Umbilical cord (tissue), 2 donors: ENCODE data around the gene TSPO. TPM values are rescaled to one million over a fixed set of nuclear protein-coding genes. Genes with fewer than 3 reads are reported as not detected.

Experiments used
- DNase-seq: peaks from one replicate; pipeline ENCODE4 v3.0.0-alpha.2; 2015; ENCODE audit warnings: low spot score
- total RNA-seq: library from RNA; depleted of rRNA; stranded (reverse); fragments of >200 nt; gene quantifications from one replicate; pipeline ENCODE4 v1.2.3, GENCODE V29; 2014; ENCODE audit warnings: low replicate concordance; ENCODE audit not compliant: insufficient read depth

TSPO gene
- total RNA-seq, 1 donor from 2014 or later = 180 TPM

DNA sequence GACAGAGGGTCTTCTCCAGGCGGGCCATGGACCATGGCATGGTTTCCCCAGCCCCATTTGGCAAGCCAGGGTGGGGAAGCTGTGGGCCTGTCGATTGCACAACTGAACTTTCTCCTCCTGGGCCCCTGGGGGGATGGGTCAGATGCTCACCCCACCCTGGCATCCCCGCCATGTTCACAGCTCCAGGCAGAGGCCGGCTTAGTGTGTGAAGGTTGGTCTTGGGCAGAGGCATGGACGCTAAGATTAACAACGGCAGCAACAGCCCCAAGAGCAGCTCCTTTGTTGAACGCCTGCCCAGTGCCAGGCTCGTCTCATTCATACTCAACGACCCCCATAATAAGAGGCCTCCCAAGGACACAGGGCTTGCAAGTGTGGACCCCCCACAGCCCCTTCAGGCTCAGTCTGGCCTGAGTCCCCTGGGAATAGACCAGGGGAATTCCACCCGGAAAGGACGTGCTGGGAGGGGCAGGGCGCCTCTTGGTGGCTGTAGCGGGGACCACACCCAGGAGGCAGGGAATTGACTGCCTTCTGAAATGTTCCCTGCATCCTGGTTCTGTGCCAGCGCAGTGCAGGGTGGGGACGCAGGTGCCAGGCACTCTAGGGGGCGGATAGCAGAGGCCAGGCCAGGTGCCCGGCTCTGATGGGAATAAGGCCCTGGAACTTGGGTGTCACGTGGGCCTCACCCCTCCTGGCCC, 8.3 kb downstream of the TSPO start:
- no peak for DNase-seq

- DNase-seq = no peak
Observed at GRCh38 chr22:43160497-43161126, 9.3 kb downstream of the TSPO start.

GRCh38 chr22:43162412-43163150, 11.2 kb downstream of the TSPO start:
- no peak for DNase-seq

DNA sequence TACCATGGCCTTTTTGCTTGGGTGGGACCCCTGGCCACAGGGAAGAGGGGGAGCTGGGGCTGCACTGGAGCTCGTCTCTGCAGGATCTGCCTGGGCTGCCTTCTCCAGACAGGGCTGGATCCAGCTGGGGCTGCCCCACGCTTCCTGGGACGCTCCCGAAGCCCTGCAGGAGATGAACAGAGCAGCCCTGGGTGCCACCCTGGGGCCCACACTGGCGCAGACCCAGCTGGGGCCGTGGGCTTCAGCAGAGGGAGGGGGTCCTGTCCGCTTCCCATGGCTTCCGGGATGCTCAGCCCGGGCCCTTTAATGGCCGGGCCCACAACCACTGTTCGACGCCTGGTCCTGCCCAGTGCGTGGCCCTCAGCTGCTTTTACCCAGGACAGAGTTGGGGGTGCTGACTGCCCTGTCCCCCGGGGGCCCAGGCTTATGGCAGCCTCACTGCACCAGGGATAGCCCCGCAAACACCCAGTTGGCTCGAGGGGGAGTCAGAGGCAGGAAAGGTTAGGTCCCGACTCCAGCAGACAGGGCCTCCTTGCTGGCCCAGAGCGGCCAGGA, 12.0 kb downstream of the TSPO start:
- DNase-seq = no peak

DNA sequence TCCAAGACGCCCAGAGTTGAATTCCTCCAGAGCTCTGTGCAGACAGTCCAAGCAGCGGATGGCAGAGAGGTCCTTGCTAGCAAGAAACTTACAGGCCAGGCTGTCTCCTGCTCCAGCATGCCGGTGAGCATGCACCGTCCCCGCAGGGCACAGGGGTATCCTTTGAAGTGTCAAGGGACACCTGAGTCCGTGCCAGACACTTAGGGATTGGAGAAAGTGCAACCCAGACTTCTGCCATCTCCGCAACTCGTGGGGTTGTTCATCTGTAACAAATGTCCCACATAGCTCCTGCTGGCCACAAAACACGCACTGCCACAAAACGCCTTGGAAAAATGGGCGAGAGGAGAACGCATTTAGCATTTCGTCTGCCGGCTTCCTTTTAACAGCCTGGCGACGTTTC, 13.3 kb downstream of the TSPO start:
- no peak for DNase-seq

GRCh38 chr22:43166132-43166930, 15.0 kb downstream of the TSPO start:
- DNase-seq = no peak

DNA sequence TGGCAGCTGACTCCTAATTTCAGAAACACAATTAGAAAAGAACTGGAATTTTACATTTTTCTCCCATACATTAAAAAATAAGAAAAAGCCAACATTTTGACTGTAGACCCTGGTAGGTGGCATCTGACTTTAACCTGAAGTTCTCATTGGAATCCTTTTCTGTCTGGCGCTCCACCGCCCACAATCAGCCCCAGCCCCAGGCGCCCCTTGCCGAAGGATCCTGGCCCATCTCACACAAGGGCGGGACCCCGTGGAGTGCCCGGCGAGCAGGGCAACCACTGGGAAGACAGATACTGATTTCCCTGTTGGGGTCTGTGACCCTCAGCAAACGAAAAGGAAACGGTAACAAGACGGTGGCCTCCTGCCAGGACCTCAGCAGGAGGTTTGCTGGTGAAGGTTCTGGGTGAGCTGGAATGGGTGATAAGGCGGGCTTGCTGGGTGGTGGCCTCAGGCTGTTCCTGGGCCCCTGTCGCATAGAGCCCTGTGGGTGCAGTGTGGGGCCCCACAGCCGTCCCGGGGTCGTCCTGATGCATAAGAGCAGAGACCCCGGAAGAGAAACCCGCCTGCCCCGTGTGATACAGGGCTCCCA, 15.7 kb downstream of the TSPO start:
- DNase-seq = no peak

DNA sequence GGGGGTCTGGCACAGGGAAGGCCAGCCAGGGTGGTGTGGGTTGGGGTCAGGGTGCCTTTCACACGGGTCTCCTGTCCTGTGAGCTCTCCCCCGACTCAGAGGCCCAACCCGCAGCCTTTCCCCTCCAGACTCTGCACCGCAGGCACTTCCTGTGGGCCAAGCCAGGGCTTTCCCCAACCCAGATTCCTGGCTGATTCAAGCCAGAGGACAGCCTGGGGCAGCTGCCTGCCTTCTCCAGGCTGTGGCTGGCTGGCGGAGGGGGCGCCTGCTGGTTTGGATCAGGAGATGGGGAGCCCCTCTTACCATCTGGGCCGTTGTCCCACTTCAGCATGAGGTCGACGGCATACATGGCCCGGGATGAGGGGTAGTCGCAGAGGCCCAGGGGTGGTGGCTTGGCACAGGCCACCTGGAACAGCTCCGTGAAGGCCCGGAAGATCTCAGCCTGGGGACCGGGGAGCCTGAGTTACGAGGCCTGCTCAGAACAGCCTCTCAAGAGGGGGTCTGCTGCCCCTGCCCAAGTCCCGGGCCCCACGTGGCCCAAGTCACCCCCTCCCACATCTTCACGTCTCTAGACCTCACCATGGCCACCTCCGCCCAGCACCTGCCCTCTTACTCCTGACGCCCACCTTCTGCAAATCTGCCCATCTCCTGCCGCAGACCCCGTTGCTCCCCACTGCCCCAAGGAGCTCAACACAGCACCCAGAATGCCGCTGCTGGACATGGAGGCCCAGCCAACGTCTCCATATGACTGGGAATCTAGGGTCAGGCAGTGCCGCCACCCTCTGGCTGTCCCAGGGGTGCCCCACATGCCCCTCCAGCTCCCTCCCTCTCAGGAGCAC, 17.3 kb downstream of the TSPO start:
- DNase-seq = no peak

- no peak for DNase-seq
Observed at GRCh38 chr22:43169310-43170130, 18.2 kb downstream of the TSPO start.

DNA sequence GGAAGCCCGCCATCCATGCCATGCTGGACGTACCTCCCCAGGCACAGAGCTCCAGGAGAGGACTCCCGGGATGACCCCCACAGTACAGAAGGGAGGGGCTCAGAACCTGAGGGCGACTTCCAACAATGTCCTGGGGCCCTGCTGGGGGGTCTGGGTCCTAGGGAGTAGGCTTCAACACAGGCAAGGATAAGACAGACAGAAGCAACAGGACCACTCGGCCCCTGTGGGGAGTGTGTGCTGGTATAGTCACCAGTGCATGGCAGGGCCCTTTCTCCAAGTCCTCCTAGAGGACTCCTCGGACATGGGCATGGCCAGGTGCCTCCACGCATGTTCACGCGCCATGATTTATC, 18.7 kb downstream of the TSPO start:
- DNase-seq = no peak

DNA sequence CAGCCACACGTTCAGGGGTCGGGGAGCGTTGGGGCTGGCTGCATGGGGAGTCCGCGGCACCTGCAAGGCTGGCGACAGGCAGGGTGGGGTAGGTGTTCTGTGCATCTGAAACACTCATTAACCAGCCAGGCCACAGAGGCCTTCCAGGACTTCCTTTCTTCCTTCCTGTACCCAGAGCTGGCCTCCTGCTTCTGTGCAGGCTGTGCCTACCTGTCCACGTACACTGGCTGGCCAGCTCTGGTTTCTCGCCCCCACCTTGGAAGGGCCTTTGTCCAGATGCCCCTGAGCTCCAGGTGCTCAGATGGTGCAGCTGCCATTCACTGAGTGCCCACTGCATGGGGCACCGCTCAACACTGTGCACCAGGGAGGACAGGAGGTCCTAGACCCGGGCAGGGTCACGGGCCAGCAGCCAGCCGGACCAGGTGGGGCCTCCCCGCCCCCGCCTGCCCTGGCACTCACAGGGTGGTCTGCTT, 19.7 kb downstream of the TSPO start:
- no peak for DNase-seq

- no peak for DNase-seq
Observed at GRCh38 chr22:43171607-43172006, 20.2 kb downstream of the TSPO start.

GRCh38 chr22:43172191-43172590, 20.8 kb downstream of the TSPO start:
- no peak for DNase-seq

GRCh38 chr22:43173566-43173965, 22.2 kb downstream of the TSPO start:
- no peak for DNase-seq

DNA sequence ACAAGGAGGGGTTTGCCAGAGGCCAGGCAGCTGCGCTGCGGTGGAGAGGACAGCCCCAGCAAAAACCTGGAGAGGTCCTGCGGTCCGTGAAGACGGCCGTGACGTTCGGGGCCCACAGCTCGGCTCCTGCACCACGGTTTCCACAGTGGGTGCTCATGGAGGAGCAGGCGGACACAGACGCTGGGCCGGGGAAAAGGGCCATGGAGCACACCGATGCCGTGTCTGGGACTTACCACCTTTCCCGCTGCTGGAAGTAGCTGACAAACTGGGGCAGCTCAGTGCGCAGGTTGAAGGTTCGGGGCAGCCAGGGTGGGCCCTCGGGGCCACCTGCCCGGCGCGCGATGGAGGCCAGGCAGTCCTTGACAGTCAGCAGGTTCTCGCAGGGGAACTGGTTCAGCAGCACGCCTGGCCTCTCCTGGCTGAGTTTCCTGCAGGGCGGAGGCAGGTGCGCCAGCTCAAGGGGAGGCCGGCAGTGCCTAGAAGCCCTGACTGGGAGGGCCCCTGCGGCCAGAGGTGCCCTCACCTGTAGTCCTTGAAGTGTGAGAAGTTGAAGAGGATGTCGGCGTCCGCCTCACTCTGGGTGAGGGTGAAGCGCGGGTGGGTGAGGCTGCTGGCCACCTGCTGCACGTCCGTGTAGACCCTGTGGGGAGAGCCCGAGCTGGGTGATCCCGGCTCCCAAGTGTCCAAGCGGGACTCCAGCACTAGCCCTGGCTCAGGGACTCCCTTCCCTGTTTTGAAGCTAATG, 22.8 kb downstream of the TSPO start:
- DNase-seq = no peak

DNA sequence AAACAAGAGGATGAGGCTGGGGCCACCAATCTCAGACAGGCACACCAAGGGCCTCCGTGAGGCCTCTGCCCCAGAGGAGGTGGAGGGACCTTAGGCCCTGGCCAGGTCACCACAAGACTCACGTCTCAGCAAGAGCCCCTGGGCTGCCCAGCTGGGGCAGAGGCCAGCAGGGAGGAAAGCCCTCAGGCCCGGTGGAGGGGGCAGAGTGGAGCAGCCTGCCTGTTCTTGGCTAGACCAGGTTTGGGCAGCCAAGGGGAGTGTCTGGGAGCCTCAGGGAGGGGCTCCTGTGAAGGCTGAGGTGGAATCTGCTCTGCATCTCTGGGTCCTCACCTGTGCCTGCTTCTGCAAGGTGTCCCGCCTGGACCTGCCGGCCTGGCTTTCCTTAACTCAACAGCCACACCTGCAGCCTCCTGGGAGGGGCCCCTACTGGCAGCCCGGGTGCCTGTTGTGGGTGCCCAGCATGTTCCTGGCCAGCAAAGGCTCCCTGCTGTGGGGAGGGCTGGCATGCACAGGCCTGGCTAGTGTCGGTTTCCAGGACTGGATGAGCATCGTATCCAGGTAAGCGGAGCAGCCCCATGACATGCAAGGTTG, 23.7 kb downstream of the TSPO start:
- DNase-seq = no peak

DNA sequence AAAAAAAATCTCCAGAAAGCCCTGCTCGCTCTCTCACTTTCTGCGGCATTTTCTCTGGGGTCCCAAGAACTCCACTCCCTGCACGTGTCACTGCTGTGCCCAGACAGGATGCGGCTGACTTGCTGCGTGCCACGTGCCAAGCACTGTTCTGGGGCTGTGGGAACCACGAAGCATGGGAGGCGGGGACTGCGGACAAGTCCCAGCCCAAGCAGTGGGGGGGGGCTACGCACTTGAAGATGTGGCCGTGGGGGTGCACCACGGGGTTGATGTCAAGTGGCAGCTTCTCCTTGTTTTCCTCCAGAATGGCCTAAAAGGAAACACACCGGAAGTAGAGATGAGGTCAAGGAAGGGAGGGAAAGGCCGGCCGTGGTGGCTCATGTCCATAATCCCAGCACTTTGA, 24.7 kb downstream of the TSPO start:
- DNase-seq = no peak

- no peak for DNase-seq
Observed at GRCh38 chr22:43177479-43177878, 26.1 kb downstream of the TSPO start.
